CD14-positive monocyte (primary cell): ENCODE results near the gene TAAR1. TPM values are rescaled to one million over a fixed set of nuclear protein-coding genes. Genes with fewer than 3 reads are reported as not detected.

Experiments used
- DNase-seq, 3 donors: peaks; one replicate each; pipeline ENCODE4 v3.0.0-alpha.2; 2011 to 2022
- H2AFZ ChIP-seq: 2 replicates; pipeline ENCODE4 v1.6.0; 2012; ENCODE audit warnings: mild to moderate bottlenecking, low read depth, low read length, inconsistent platforms; ENCODE audit not compliant: insufficient read depth, poor library complexity, severe bottlenecking
- H3K27ac ChIP-seq, 2 donors: 1 replicate in 1 of 2; 2 replicates in 1 of 2; pipeline ENCODE4 v1.5.1; 2012 to 2013; ENCODE audit warnings: low read length in 2 of 2, control low read depth in 1 of 2, inconsistent platforms in 1 of 2, low read depth in 1 of 2, mild to moderate bottlenecking in 1 of 2
- H3K27me3 ChIP-seq, 2 donors: one replicate each; pipeline versions ENCODE4 v1.6.0 to v1.6.1; 2011 to 2013; ENCODE audit warnings: low read length in 2 of 2; ENCODE audit not compliant: control insufficient read depth in 2 of 2, insufficient read depth in 2 of 2
- H3K36me3 ChIP-seq, 2 donors: replicated peaks in 1 of 2; 1 replicate in 1 of 2; 2 replicates in 1 of 2; pipeline versions ENCODE4 v1.5.1 to v1.6.1; 2012 to 2013; ENCODE audit warnings: low read length in 2 of 2, control low read depth in 1 of 2, inconsistent platforms in 1 of 2, mild to moderate bottlenecking in 1 of 2; ENCODE audit not compliant: insufficient read depth in 2 of 2, control insufficient read depth in 1 of 2
- H3K4me1 ChIP-seq, 2 donors: 1 replicate in 1 of 2; 2 replicates in 1 of 2; pipeline versions ENCODE4 v1.5.1 to v1.6.1; 2012 to 2013; ENCODE audit warnings: low read length in 2 of 2, control low read depth in 1 of 2, inconsistent platforms in 1 of 2, mild to moderate bottlenecking in 1 of 2, moderate library complexity in 1 of 2; ENCODE audit not compliant: insufficient read depth in 2 of 2, control insufficient read depth in 1 of 2
- H3K4me2 ChIP-seq: replicated peaks from 2 replicates; pipeline ENCODE3; 2012; ENCODE audit warnings: low read length, moderate library complexity, mild to moderate bottlenecking; ENCODE audit not compliant: poor library complexity, severe bottlenecking; ENCODE audit errors: extremely low read depth
- H3K4me3 ChIP-seq, 3 experiments: fragments of 200-600 bp in 1 of 3; sonication (generic) in 1 of 3; replicated peaks in 1 of 3; 1 replicate in 2 of 3; 2 replicates in 1 of 3; pipeline ENCODE4 v1.5.1; 2011 to 2013; ENCODE audit warnings: low read length in 3 of 3, mild to moderate bottlenecking in 3 of 3, control low read depth in 2 of 3, low read depth in 2 of 3, inconsistent platforms in 1 of 3, moderate library complexity in 1 of 3
- H3K79me2 ChIP-seq: 2 replicates; pipeline ENCODE4 v1.6.0; 2012; ENCODE audit warnings: mild to moderate bottlenecking, control low read depth, inconsistent platforms, low read length, moderate library complexity; ENCODE audit not compliant: insufficient read depth
- H3K9ac ChIP-seq: 2 replicates; pipeline ENCODE4 v1.6.0; 2017; ENCODE audit warnings: low read length, mild to moderate bottlenecking; ENCODE audit not compliant: insufficient read depth, poor library complexity, severe bottlenecking
- H3K9me3 ChIP-seq, 2 donors: replicated peaks in 1 of 2; 1 replicate in 1 of 2; 2 replicates in 1 of 2; pipeline versions ENCODE4 v1.5.1 to v1.6.1; 2012 to 2013; ENCODE audit warnings: low read length in 2 of 2, control low read depth in 1 of 2; ENCODE audit not compliant: control insufficient read depth in 1 of 2, insufficient read depth in 1 of 2
- H4K20me1 ChIP-seq: 2 replicates; pipeline ENCODE4 v1.6.0; 2012; ENCODE audit warnings: mild to moderate bottlenecking, low read length, control low read depth, moderate library complexity; ENCODE audit not compliant: insufficient read depth
- H3K27ac Mint-ChIP-seq, 7 donors: one replicate each; pipeline ENCODE4 v1.8.0; 2020; ENCODE audit warnings: mild to moderate bottlenecking in 7 of 7, mixed read lengths in 7 of 7, moderate library complexity in 6 of 7, inconsistent platforms in 2 of 7
- H3K27me3 Mint-ChIP-seq, 3 donors: one replicate each; pipeline ENCODE4 v1.8.0; 2021 to 2022; ENCODE audit warnings: low read depth in 3 of 3, mild to moderate bottlenecking in 3 of 3, mixed read lengths in 3 of 3, moderate library complexity in 3 of 3, inconsistent platforms in 1 of 3
- H3K36me3 Mint-ChIP-seq, 2 donors: one replicate each; pipeline ENCODE4 v1.8.0; 2020; ENCODE audit warnings: mixed read lengths in 2 of 2, inconsistent platforms in 1 of 2, mild to moderate bottlenecking in 1 of 2
- H3K4me1 Mint-ChIP-seq: one replicate; pipeline ENCODE4 v1.8.0; 2020; ENCODE audit warnings: mild to moderate bottlenecking, mixed read lengths
- H3K4me3 Mint-ChIP-seq, 2 donors: one replicate each; pipeline ENCODE4 v1.8.0; 2020; ENCODE audit warnings: mild to moderate bottlenecking in 2 of 2, mixed read lengths in 2 of 2, moderate library complexity in 1 of 2
- H3K9me3 Mint-ChIP-seq, 7 donors: one replicate each; pipeline ENCODE4 v1.8.0; 2020 to 2022; ENCODE audit warnings: mixed read lengths in 7 of 7, mild to moderate bottlenecking in 6 of 7, moderate library complexity in 6 of 7, inconsistent platforms in 2 of 7
- WGBS: methylation state at CpG from one replicate; pipeline ENCODE4 v1.1.5; 2013; ENCODE audit warnings: missing lambda C conversion rate; ENCODE audit not compliant: insufficient coverage; 5-methylcytosine and 5-hydroxymethylcytosine counted together
- intact Hi-C, 2 donors: fragments of 100-400 bp; cut with micrococcal nuclease; formaldehyde crosslinking; loops; one replicate each; pipeline versions ENCODE4 v1.15.0 to v1.15.1; 2023
- polyA plus RNA-seq, 3 donors: library from polyadenylated mRNA; depleted of rRNA in 1 of 3; unstranded in 2 of 3; stranded (reverse) in 1 of 3; fragments of 300-500 nt in 2 of 3; fragments of >200 nt in 1 of 3; fragmentation: Illumina TruSeq in 2 of 3; gene quantifications; 1 replicate in 2 of 3; 2 replicates in 1 of 3; pipeline ENCODE4 v1.2.3, GENCODE V29; 2012 to 2021
- TF ChIP-seq, protein P1 (sequence below): fragments of 200-600 bp; IDR thresholded peaks from one replicate; pipeline ENCODE4 v1.8.0; 2022; ENCODE audit warnings: antibody characterized with exemption, mild to moderate bottlenecking

TAAR1 gene
- polyA plus RNA-seq, 3 donors: not detected

GRCh38 chr6:132695773-132696172 lies 36.8 kb upstream of the TAAR1 start:
- H3K27ac Mint-ChIP-seq: peak overlapping the region in 1 of 7 donors; percentile 22
- peaks cover 66 to 78% of the 10 kb centered on the region in 2 donors for H3K36me3 Mint-ChIP-seq
- H3K79me2 ChIP-seq: no peaks in the 10 kb centered on the region
- no peaks in the 10 kb centered on the region for H4K20me1 ChIP-seq
- H3K27me3 Mint-ChIP-seq: peaks cover 0 to 5% (median 1%) of the 10 kb centered on the region in 3 donors
- H3K27ac ChIP-seq: no peak overlapping the region
- peaks cover 9 to 18% (median 15%) of the 10 kb centered on the region in 7 donors for H3K9me3 Mint-ChIP-seq
- H3K36me3 ChIP-seq: peaks cover 18 to 38% of the 10 kb centered on the region in 2 donors
- no peak overlapping the region for H3K4me3 ChIP-seq
- no peak for DNase-seq
- no peaks in the 10 kb centered on the region for H3K27me3 ChIP-seq
- H3K4me1 ChIP-seq: peaks cover 0 to 8% of the 10 kb centered on the region in 2 donors
- WGBS: no CpG with 5 or more reads among the region's 1 CpG
- no peak overlapping the region for H2AFZ ChIP-seq
- TF ChIP-seq, protein P1, sequence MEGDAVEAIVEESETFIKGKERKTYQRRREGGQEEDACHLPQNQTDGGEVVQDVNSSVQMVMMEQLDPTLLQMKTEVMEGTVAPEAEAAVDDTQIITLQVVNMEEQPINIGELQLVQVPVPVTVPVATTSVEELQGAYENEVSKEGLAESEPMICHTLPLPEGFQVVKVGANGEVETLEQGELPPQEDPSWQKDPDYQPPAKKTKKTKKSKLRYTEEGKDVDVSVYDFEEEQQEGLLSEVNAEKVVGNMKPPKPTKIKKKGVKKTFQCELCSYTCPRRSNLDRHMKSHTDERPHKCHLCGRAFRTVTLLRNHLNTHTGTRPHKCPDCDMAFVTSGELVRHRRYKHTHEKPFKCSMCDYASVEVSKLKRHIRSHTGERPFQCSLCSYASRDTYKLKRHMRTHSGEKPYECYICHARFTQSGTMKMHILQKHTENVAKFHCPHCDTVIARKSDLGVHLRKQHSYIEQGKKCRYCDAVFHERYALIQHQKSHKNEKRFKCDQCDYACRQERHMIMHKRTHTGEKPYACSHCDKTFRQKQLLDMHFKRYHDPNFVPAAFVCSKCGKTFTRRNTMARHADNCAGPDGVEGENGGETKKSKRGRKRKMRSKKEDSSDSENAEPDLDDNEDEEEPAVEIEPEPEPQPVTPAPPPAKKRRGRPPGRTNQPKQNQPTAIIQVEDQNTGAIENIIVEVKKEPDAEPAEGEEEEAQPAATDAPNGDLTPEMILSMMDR: no peak
- H3K9ac ChIP-seq: no peak overlapping the region
- H3K9me3 ChIP-seq: peaks cover 5 to 8% of the 10 kb centered on the region in 2 donors
- no peak overlapping the region for H3K4me2 ChIP-seq
- no peak overlapping the region for H3K4me3 Mint-ChIP-seq
- H3K4me1 Mint-ChIP-seq: peaks cover 3% of the 10 kb centered on the region
- intact Hi-C loops: no loop called here

DNA sequence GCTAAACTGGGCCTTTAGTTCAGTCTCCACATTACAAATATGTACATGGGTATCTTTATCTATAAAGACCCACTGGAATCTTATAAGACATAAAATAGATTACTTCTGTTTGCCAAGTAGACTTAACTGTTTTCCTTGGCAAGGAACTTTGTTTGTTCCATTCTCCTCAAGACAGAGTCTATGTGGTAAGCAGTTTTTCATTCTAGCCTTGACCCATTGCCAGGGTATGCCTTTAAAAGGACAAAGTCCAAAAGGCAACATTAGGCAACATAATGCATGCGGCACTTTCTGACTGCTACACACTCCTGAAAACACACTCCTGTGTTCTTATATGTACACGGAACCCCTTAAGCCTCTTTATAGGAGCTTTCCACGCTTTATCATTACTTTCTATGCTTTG lies 34.5 kb upstream of the TAAR1 start:
- Mint-ChIP-seq H3K9me3 (peaks cover 10 to 18% (median 15%) of the 10 kb centered on the region in 7 donors), H3K4me3 (no peak overlapping the region), H3K27ac (no peak overlapping the region), H3K36me3 (peaks cover 79 to 81% of the 10 kb centered on the region in 2 donors), H3K27me3 (peaks cover 1 to 7% (median 2%) of the 10 kb centered on the region in 3 donors), H3K4me1 (peaks cover 3% of the 10 kb centered on the region)
- Histone ChIP-seq H3K36me3 (peaks cover 21 to 53% of the 10 kb centered on the region in 2 donors), H3K9ac (no peak overlapping the region), H3K4me2 (no peak overlapping the region), H3K27ac (no peak overlapping the region), H3K79me2 (no peaks in the 10 kb centered on the region), H3K4me1 (no peaks in the 10 kb centered on the region), H4K20me1 (no peaks in the 10 kb centered on the region), H3K4me3 (no peak overlapping the region), H3K9me3 (peaks cover 5 to 8% of the 10 kb centered on the region in 2 donors), H3K27me3 (no peaks in the 10 kb centered on the region), H2AFZ (no peak overlapping the region)
- TF ChIP-seq, protein P1: no peak
- no peak for DNase-seq
- intact Hi-C loops: no loop called here
- WGBS: 100% methylated on average over 1 of the region's 3 CpGs
